GM21360 (cell line): ENCODE data around the gene TNNT2.

Experiments
- ATAC-seq: cut with Tn5 transposase; IDR thresholded peaks from one replicate; pipeline ENCODE4 v1.9.1; 2021; ENCODE audit warnings: mild to moderate bottlenecking, moderate library complexity; ENCODE audit not compliant: unreplicated experiment

TNNT2 gene

DNA sequence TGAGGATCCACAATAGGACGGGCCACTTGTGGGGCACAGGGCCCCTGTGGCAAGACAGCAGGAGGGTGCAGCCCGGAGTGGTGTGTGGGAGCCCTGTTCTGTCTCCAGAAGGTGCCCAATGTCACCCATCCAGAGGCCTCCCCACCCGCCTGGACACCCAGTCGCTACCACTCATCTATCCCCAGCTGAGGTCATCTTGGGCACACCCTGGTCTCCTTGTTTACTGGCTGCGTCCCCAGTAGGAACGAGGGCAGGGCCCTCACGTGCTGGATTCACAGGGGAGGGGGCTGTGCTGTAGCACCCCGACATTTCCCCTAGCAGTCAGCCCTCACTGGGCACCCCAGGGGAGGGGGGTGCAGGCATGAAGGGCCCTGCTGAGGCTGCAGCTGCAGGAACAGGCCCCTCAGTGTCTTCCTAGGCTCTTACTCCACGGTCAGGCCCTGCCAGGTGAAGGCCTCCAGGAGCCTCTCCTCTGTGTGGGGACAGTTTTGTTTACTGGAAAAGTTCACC, 2.3 kb upstream of the TNNT2 start:
- ATAC-seq = no peak

- no peak for ATAC-seq
Measured at GRCh38 chr1:201378804-201379203, 1.3 kb upstream of the TNNT2 start.

DNA sequence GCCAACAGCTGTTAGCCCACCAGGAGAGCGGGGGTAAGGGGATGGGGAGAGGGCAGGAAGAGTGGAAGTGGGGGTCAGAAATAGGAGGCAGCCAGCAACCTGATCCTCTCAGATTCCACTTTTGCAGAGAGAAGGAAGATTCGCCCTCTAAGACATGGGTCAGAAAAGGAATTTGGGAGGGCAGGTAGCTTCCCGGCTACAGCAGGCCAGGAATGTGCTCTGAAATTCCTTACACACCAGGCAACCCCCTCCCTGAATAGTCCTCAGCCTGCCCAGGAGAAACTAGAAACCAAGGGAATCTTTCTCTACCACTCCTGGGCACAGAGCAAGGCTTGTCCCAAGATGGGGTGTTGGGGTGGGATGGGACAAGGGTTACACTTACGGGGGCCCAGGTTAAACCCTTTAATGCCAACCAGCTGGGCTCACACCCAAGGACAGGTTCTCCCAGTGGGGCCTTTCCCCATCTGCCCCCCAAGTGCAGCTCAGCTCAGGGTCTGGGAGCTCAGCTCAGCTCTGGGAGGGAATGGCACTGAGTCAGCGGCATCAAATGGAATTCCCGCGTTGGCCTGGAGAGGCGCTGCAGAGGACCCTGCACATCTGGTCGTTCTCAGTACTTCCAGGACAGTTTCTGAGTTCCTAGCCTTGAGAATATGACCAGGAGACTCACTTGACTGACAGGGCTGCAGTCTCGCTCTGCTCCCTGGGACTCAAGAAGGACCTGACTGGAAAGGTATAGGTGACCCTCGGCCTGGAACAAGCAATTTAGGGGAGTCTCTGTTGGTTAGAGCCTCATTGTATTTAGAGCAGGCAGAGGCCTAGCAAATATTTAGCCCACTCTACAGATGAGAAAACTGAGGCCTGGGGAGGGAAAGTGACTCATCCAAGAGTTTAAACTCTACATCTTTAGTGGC, 761 bp downstream of the TNNT2 start:
- no peak for ATAC-seq

- ATAC-seq = no peak
Measured at GRCh38 chr1:201376107-201376463, 1.4 kb downstream of the TNNT2 start.

DNA sequence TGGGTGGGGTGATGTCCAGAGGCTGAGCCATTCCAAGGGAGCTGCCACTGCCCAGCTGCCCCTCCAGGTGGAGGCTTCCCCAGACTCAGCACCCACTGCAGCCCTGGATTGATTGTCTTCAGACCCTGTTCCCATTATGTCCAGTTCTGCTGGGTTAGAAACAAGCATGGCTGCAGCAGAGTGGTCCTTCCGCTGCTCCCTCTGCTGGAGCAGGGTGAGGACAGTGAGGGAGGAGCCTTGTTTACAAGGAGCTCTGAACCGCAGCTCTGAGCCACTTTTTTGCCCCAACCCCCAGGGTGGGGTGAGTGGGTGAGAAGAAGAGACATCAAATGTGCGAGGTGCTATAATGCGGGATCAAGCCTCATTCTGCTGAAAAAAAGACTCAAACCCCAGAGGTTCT, 2.3 kb downstream of the TNNT2 start:
- ATAC-seq = no peak

DNA sequence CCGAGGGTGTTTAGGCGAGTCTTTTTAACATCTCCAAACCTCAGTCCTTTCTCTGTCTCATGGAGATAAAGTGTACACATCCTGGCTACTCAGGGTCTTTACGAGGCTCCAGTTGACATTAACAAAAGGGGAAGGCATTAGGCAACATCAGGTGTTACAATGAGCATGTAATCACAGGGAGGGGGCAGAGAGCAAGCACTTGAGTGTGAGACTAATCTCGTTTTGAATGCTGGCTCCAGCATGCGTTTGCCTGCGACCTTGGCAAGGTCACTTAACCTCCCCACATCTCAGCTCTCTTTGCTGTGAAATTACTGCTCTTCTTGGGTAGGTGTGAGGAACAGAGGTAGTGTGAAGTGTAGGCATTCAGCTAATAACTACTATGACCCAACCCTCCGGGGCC, 3.1 kb downstream of the TNNT2 start:
- ATAC-seq = no peak

GRCh38 chr1:201371792-201372191, 5.7 kb downstream of the TNNT2 start:
- ATAC-seq = no peak

DNA sequence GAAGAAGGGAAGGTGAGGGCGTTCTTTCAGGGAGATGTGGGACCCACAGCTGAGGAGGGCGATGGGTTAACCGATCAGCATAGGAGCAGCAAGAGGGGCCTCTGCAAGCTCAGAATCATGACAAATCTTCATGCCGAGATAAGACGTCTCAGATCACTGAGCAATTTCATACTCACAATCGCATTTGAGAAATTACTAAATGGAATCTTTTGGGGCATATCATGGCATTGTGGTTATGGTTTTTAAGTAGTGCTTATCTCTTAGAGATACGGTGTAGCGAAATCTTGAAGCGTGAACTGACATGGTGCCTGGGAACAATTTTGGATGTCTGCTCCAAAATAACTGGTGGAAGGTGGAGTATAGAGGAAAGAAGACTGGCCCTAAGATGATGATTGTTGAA, 6.2 kb downstream of the TNNT2 start:
- ATAC-seq = no peak

DNA sequence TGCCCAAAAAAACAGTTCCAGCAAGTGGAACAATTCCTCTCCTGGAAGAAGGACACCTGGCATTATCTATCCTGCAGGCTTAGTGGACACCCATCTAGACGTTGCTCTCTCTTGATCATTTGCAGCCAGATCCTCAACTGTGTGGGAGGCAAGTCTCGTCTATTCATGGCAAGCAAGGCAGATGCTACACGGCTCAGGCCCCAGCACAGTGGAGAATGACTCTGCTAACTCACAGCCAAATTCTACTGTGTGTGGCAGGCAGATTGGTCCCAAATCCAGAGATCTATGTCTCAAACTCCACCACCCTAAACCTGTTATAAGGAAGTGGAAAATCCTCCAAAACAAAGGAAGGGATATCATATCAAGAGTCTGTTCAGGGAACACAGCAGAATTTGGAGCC, 7.0 kb downstream of the TNNT2 start:
- no peak for ATAC-seq

DNA sequence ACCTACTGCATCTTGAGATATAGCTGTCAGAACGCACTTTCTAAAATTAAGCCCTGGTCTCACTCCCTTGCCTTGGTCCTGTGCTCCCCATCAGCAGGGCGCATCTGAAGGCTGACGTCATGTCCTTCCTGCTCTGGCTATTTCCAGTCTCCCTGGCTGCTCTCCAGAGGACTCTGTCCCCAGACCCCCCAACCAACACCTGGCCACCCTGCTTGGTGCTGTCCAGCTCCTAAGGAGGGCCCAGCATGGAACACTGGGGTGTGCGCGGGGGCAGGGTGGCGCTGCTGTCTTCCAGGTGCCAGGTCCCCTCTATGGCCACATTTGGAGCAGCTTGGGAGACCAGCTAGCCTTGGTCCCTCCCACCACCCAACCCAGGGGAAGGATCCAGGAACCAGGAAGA, 8.3 kb downstream of the TNNT2 start:
- ATAC-seq = no peak

GRCh38 chr1:201366696-201367095, 10.8 kb downstream of the TNNT2 start:
- ATAC-seq = no peak

DNA sequence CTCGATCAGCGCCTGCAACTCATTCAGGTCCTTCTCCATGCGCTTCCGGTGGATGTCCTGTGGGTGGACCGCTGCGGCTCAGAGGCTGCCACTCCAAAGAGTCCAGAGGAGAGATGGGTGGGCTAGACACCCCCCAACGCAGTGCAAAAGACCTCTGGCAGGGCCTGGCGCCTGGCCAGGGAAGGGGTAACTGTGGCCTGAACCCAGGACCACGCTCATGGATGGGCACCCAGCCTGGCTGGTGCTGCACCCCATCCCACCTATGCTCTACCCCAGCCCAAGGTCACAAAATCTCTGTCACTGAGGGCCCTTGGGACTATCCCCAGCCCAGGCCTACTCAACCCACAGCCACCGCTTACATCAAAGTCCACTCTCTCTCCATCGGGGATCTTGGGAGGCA, 12.2 kb downstream of the TNNT2 start:
- ATAC-seq = no peak

GRCh38 chr1:201364808-201365105, 12.7 kb downstream of the TNNT2 start:
- ATAC-seq = no peak

DNA sequence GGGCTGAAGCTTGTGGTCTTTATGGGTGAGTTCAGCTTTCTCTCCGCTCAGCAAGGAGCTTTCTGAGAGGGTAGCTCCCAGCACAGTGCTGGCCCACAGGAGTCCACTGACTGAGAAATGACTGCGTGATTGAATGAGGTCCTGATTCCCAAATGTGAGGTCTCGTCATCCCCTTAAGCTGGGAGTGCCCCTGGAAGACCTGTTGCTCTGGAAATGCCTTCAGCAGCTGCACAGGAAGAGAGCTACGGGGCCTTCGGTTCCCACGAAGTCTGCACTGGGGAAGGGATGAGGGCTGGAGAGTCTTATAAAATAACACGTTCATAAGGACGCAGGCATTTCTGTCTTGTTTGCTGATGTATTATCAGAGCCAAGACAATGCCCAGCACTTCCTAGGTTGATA, 14.0 kb downstream of the TNNT2 start:
- ATAC-seq = no peak

DNA sequence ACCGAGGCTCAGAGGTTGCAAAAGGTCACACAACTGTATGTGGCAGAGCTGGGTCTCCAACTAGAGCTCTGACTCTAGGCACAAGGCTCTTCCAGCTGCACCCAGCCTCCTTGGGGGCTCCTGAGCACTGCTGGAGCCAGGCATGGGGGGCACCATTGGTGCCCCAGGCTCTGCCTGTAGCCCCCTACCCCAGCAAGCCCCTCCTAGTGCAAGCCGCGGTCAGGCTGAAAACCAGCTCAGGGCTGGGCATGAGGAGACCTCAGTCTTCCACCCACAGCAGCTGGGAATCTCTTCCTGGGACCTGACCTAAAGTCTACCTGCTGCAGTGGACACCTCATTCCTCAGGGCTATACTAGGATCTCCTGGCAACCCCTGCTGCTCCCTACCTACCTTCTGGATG, 14.6 kb downstream of the TNNT2 start:
- ATAC-seq = no peak

- no peak for ATAC-seq
Measured at GRCh38 chr1:201361652-201362504, 15.6 kb downstream of the TNNT2 start.

DNA sequence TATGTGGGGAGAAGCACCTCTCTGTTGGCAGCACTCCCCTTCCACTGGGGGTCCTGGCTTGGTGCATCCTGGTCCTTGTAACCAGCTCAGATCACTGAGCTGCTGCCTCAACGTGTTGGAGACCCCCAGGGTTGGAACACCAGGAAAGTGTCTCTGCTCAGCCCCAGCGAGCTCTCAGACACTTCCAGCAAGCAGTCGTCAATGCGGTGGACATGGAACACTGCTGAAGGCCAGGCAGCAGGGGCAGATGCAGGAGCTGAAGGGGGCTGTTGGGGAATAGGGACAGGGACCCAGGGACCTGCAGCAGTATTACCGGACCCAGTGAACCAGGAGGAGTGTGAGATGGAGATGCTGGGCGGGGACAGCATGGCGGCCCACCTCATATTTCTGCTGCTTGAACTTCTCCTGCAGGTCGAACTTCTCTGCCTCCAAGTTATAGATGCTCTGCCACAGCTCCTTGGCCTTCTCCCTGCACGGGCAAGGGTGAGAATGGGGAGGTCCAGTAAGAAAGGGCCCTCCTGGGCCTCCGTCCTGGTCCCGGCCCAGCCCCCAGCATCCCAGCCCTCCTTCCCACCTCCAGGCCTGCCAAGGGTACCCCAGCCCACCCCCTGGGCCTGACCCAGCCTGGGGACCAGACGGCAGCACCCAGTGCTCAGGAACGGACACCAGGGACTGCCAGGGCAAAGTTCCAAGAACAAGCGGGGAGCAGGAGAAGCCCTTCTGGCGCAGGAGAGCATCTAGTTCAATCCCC, 16.4 kb downstream of the TNNT2 start:
- no peak for ATAC-seq

- no peak for ATAC-seq
Measured at GRCh38 chr1:201360486-201360885, 17.0 kb downstream of the TNNT2 start.

- ATAC-seq = no peak
Measured at GRCh38 chr1:201359873-201360210, 17.6 kb downstream of the TNNT2 start.

GRCh38 chr1:201359031-201359872, 18.2 kb downstream of the TNNT2 start:
- ATAC-seq = no peak

- no peak for ATAC-seq
Measured at GRCh38 chr1:201358596-201358995, 18.9 kb downstream of the TNNT2 start.
